Activated naive CD4-positive, alpha-beta T cell treated with anti-CD3 and anti-CD28 coated beads for 36 hours (primary cell): ENCODE results near the gene SEL1L3. TPM values are rescaled to one million over a fixed set of nuclear protein-coding genes. Genes with fewer than 3 reads are reported as not detected.

ENCODE experiments used
- CTCF ChIA-PET: fragments of 350-600 bp; sonication (Branson Sonifier 250); formaldehyde crosslinking; loops from one replicate; lab custom pipeline; 2021; ENCODE audit warnings: antibody characterized with exemption; lab: Charles Lee
- DNase-seq: peaks from one replicate; pipeline ENCODE4 v3.0.0-alpha.2; 2020
- H3K27ac Mint-ChIP-seq: one replicate; pipeline ENCODE4 v1.8.0; 2021; ENCODE audit warnings: mild to moderate bottlenecking, mixed read lengths
- H3K27me3 Mint-ChIP-seq: one replicate; pipeline ENCODE4 v1.8.0; 2021; ENCODE audit warnings: low read depth, mixed read lengths
- H3K36me3 Mint-ChIP-seq: one replicate; pipeline ENCODE4 v1.8.0; 2021; ENCODE audit warnings: low read depth, mixed read lengths
- H3K4me1 Mint-ChIP-seq: one replicate; pipeline ENCODE4 v1.8.0; 2021; ENCODE audit warnings: low read depth, mixed read lengths
- H3K4me3 Mint-ChIP-seq: one replicate; pipeline ENCODE4 v1.8.0; 2021; ENCODE audit warnings: mild to moderate bottlenecking, moderate library complexity, mixed read lengths
- H3K9me3 Mint-ChIP-seq: one replicate; pipeline ENCODE4 v1.8.0; 2021; ENCODE audit warnings: mixed read lengths
- intact Hi-C: fragments of 100-400 bp; cut with micrococcal nuclease; formaldehyde crosslinking; loops from one replicate; pipeline ENCODE4 v1.15.1; 2023
- total RNA-seq, 2 experiments: library from RNA; stranded (reverse); gene quantifications; one replicate each; pipeline ENCODE4 v1.2.3, GENCODE V29; 2021

Gene SEL1L3
- total RNA-seq, 2 experiments from 2014 or later: 32.3 to 38.2 TPM

DNA sequence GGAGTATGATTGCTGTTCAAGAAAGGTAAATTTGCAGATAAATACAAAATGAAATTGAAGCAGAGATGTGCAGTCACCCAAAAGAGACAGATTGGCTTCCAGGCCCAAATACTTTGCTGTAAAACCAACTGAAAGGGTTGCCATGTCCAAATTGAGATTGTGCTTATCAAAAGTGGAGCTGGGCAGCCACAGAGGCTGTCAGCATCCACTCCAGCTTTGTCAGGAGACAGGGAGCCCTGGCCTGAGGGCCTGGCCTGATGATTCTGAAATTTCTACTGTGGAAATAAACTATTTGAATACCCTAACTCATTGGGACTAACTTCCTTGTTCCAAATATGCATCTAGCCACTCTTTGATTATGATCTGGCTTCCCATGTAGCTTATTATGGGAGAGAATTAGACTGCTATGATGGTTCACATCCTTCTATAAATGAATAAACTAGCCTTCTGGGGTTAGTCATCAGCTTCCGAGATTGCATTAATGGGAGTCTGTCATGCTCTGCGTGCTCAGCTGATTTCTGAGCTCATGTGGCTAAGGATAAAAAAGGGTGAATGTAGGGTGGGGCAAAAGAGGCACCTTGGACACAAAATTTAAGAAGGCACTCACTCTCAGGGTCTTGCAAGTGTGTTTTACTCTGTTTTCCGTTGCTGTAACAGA lies 158.9 kb downstream of the SEL1L3 start:
- CTCF ChIA-PET: no interaction called here
- Mint-ChIP-seq H3K9me3 (no peaks in the 10 kb centered on the region), H3K4me1 (no peaks in the 10 kb centered on the region), H3K27me3 (no peaks in the 10 kb centered on the region), H3K36me3 (no peaks in the 10 kb centered on the region), H3K4me3 (no peak overlapping the region), H3K27ac (no peak overlapping the region)
- intact Hi-C loops: no loop called here
- DNase-seq: no peak

- no peaks in the 10 kb centered on the region for H3K36me3 Mint-ChIP-seq
- no peaks in the 10 kb centered on the region for H3K4me1 Mint-ChIP-seq
- DNase-seq: no peak
- H3K4me3 Mint-ChIP-seq: no peak overlapping the region
- no peaks in the 10 kb centered on the region for H3K27me3 Mint-ChIP-seq
- intact Hi-C loops: no loop called here
- no peaks in the 10 kb centered on the region for H3K9me3 Mint-ChIP-seq
- CTCF ChIA-PET: no interaction called here
- H3K27ac Mint-ChIP-seq: no peak overlapping the region
Measured at GRCh38 chr4:25702848-25703247, 159.9 kb downstream of the SEL1L3 start.

DNA sequence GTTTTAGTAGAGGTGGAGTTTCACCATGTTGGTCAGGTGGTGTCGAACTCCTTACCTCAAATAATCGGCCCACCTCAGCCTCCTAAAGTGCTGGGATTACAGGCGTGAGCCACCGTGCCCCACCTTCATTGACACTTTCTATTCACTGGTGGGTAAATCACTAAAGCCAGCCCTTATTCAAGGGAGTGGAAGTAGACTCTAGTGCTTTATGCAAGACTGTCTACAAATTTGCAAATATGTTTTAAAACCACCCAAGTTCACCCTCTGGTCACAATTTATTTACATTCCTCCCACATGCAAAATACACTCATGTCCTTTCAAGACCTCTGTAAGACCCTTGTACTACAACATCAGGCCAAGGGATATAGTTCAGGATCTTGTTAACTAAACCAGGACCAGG lies 162.1 kb downstream of the SEL1L3 start:
- Mint-ChIP-seq H3K4me3 (no peak overlapping the region), H3K27ac (no peak overlapping the region), H3K36me3 (no peaks in the 10 kb centered on the region), H3K27me3 (no peaks in the 10 kb centered on the region), H3K4me1 (no peaks in the 10 kb centered on the region), H3K9me3 (no peaks in the 10 kb centered on the region)
- intact Hi-C loops: no loop called here
- DNase-seq: no peak
- CTCF ChIA-PET: no interaction called here

DNA sequence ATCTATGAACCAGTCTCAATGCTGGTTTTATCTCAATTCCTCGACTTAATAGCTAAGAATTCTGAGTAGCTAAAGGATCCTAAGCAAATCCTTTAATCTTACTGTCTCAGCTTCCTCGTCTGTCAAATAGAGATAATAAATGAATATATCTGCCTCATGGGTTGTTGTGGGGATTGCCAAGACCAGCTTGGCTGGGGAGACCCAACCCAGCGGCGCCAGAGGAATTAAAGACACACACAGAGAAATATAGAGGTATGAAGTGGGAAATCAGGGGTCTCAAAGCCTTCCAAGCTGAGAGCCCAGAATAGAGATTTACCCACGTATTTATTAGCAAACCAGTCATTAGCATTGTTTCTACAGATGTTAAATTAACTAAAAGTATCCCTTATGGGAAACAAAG lies 165.3 kb downstream of the SEL1L3 start:
- intact Hi-C loops: no loop called here
- CTCF ChIA-PET: no interaction called here
- peaks cover 3% of the 10 kb centered on the region for H3K27me3 Mint-ChIP-seq
- H3K27ac Mint-ChIP-seq: no peak overlapping the region
- H3K9me3 Mint-ChIP-seq: peaks cover 1% of the 10 kb centered on the region
- no peaks in the 10 kb centered on the region for H3K36me3 Mint-ChIP-seq
- no peak overlapping the region for H3K4me3 Mint-ChIP-seq
- no peak for DNase-seq
- no peaks in the 10 kb centered on the region for H3K4me1 Mint-ChIP-seq

Other genes with a start within 250 kb of the SEL1L3 start
- gene SLC34A2, start 207.1 kb downstream of the SEL1L3 start, total RNA-seq: not detected
- 10 to 100 TPM; 28.1 to 33.2 TPM for gene SMIM20, start 51.2 kb upstream of the SEL1L3 start, total RNA-seq